ENCODE results near the gene TMEM204. TPM values are rescaled to one million over a fixed set of nuclear protein-coding genes. Genes with fewer than 3 reads are reported as not detected.

The TMEM204 gene
- total RNA-seq, 1 donor from 2014 or later, result 0.18 TPM

DNA sequence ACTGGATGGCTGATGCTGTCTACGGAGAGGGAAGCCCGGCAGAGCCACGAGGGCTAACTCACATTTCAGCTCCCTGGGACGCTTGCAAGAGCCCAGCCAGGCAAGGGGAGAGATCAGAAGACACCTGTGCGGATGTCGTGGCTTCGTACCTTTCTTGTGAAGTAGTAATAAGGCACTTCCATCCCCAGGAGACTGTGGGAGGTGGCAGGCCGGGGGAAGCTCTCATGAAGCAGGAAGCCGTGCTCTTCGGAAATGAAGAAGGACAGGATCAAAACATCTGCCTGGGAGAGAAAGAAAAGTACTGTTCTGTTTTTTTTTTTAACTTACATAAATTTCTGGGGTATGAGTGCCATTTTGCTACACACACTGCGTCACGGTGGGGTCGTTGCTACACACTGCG, 28.4 kb downstream of the TMEM204 start:
- TF ChIP-seq, protein P1, sequence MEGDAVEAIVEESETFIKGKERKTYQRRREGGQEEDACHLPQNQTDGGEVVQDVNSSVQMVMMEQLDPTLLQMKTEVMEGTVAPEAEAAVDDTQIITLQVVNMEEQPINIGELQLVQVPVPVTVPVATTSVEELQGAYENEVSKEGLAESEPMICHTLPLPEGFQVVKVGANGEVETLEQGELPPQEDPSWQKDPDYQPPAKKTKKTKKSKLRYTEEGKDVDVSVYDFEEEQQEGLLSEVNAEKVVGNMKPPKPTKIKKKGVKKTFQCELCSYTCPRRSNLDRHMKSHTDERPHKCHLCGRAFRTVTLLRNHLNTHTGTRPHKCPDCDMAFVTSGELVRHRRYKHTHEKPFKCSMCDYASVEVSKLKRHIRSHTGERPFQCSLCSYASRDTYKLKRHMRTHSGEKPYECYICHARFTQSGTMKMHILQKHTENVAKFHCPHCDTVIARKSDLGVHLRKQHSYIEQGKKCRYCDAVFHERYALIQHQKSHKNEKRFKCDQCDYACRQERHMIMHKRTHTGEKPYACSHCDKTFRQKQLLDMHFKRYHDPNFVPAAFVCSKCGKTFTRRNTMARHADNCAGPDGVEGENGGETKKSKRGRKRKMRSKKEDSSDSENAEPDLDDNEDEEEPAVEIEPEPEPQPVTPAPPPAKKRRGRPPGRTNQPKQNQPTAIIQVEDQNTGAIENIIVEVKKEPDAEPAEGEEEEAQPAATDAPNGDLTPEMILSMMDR (IDR thresholded peaks at IDR 0.05), result no peak
- intact Hi-C loops (cut with micrococcal nuclease), result loop anchor here (5.0 kb wide), 1 partner anchor 135 kb away; no protein-coding TSS in a partner anchor
- no peak for DNase-seq
- no peaks in the 10 kb centered on the region for H3K4me1 Mint-ChIP-seq
- H3K27ac Mint-ChIP-seq, result no peak overlapping the region
- no peak overlapping the region for H3K4me3 Mint-ChIP-seq
- peaks cover 10% of the 10 kb centered on the region for H3K36me3 Mint-ChIP-seq (ENCODE audit: low read depth)
- ChIA-PET CTCF (no interaction called here), POLR2A (no interaction called here)
- ATAC-seq (ENCODE audit: low read depth), result no peak
- H3K27me3 Mint-ChIP-seq, result no peaks in the 10 kb centered on the region
- H3K9me3 Mint-ChIP-seq, result no peaks in the 10 kb centered on the region

DNA sequence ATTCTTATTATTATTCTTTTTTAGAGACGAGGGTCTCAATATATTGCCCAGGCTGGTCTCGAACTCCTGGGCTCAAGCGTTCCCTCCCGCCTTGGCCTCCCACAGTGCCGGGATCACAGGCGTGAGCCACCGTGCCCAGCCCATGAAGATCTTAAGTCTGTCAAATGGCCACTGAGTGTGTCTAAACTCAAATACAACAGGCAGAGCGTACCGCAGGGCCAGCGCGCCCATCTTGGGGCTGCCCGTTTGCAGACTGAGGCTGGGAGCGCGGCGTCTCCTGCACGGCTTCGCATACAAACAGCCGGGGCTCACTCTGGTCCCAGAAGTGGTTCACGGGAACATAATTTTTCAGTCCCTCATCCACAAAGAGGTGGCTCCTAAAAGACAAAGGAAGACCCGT, 30.3 kb downstream of the TMEM204 start:
- no peak for ATAC-seq (ENCODE audit: low read depth)
- intact Hi-C loops (cut with micrococcal nuclease), result loop anchor here (1.0 to 5.0 kb wide), 2 partner anchors 136 to 200 kb away; no protein-coding TSS in a partner anchor
- no peak overlapping the region for H3K27ac Mint-ChIP-seq
- no peaks in the 10 kb centered on the region for H3K9me3 Mint-ChIP-seq
- no peaks in the 10 kb centered on the region for H3K27me3 Mint-ChIP-seq
- H3K4me3 Mint-ChIP-seq, result no peak overlapping the region
- TF ChIP-seq, protein P1 (IDR thresholded peaks at IDR 0.05), result no peak
- DNase-seq, result no peak
- H3K36me3 Mint-ChIP-seq (ENCODE audit: low read depth), result peaks cover 6% of the 10 kb centered on the region
- CTCF ChIA-PET, result interaction anchor here (1.0 kb wide), 1 partner anchor 200 kb away, joined by 4 read pairs; no protein-coding TSS in a partner anchor
- POLR2A ChIA-PET, result no interaction called here
- no peaks in the 10 kb centered on the region for H3K4me1 Mint-ChIP-seq

DNA sequence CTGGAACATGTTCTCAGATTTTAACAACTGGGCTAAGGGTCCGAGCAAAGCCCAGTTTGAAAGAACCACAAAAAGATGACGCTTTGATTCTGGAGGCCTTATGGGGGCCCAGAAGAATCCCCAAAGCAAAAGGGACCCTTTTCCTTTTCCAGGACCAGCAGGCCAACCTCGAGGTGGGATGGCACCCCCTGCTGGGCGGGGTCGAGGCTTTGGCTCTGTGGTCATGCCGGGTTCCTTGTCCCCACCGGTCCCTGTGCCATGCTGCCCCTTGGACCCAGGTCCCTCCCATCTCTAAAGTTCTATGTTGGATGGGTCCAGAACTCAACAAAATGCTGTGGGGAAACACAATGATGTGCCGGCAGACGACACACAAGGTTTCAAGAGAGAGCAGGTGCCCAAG, 30.9 kb downstream of the TMEM204 start:
- Mint-ChIP-seq H3K4me1 (no peaks in the 10 kb centered on the region), H3K36me3 (ENCODE audit: low read depth) (peaks cover 6% of the 10 kb centered on the region), H3K27ac (no peak overlapping the region), H3K9me3 (no peaks in the 10 kb centered on the region), H3K27me3 (no peaks in the 10 kb centered on the region), H3K4me3 (no peak overlapping the region)
- intact Hi-C loops (cut with micrococcal nuclease), result loop anchor here (1.0 to 5.0 kb wide), 2 partner anchors 137 to 201 kb away; no protein-coding TSS in a partner anchor
- ATAC-seq (ENCODE audit: low read depth) (no peak), DNase-seq (no peak)
- TF ChIP-seq, protein P1 (IDR thresholded peaks at IDR 0.05), result no peak
- CTCF ChIA-PET, result interaction anchor here (1.0 kb wide), 1 partner anchor 201 kb away, joined by 4 read pairs; no protein-coding TSS in a partner anchor
- POLR2A ChIA-PET, result no interaction called here

DNA sequence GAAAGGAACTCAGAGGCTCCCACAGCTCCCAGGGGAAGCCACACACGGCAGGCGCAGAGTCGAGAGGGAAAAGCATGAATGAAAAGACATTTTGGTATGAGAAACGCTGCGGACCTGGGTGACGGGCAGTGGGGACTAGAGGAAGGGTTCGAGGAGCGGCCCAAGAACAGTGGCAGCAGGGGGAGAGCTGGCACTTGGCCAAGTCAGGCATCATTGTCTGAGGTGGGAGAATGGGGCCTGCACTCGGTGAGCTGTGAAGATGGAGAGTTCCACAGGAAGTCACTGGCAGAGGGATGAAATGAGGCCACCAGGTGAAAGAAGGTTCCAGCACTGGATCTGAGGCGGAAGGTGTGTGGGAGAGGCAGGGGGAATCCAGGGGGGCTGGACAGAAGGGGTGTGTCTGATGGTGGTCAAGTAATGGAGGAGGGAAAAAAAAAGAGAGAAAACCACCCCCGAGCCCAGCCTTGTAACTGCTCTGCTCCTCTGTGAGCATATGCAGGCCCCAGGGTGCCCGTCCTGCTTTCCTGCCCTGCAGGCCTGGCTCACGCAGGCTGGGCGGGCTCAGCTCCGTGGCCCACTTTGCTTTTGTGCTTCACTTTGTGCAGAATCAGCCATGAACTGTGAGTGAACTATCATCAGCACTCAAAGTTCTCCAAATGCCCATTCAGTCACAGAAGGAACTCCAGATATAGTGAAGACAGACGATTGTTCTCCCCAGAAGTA, 31.8 kb downstream of the TMEM204 start:
- H3K9me3 Mint-ChIP-seq, result no peaks in the 10 kb centered on the region
- H3K36me3 Mint-ChIP-seq (ENCODE audit: low read depth), result peaks cover 6% of the 10 kb centered on the region
- intact Hi-C loops (cut with micrococcal nuclease), result no loop called here
- H3K4me3 Mint-ChIP-seq, result no peak overlapping the region
- DNase-seq (no peak), ATAC-seq (ENCODE audit: low read depth) (no peak)
- ChIA-PET POLR2A (no interaction called here), CTCF (no interaction called here)
- H3K27ac Mint-ChIP-seq, result no peak overlapping the region
- H3K4me1 Mint-ChIP-seq, result no peaks in the 10 kb centered on the region
- TF ChIP-seq, protein P1 (IDR thresholded peaks at IDR 0.05), result no peak
- no peaks in the 10 kb centered on the region for H3K27me3 Mint-ChIP-seq

DNA sequence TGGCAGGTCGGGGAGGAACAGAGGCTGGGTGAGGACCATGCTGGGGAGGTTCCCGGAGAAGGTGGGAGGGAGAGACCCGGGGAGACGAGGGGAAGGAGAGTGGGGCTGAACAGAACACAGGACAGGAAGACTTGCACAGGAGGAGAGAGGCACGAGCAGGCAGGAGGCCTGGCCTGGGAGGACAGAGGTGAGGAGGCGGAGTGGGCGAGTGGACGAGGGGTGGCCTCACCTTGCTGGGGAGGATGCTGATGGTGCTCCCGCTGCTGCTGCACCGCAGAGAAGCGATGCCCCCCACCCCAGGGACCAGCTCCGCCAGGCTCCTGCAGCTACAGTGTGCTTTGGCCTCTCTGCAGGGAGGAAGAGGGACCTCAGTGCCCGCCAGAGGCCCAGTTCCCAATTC, 34.5 kb downstream of the TMEM204 start:
- ChIA-PET CTCF (no interaction called here), POLR2A (no interaction called here)
- Mint-ChIP-seq H3K4me1 (no peaks in the 10 kb centered on the region), H3K4me3 (no peak overlapping the region), H3K27ac (no peak overlapping the region), H3K9me3 (no peaks in the 10 kb centered on the region), H3K27me3 (no peaks in the 10 kb centered on the region), H3K36me3 (ENCODE audit: low read depth) (peaks cover 2% of the 10 kb centered on the region)
- DNase-seq, result no peak
- no peak for ATAC-seq (ENCODE audit: low read depth)
- intact Hi-C loops (cut with micrococcal nuclease), result no loop called here
- TF ChIP-seq, protein P1 (IDR thresholded peaks at IDR 0.05), result no peak
